Activated effector memory CD4-positive, alpha-beta T cell treated with Interleukin-2 at 50 U/mL for 16 hours (primary cell): ENCODE measurements around the gene DGKB.

Source experiments
- DNase-seq: peaks from one replicate; pipeline ENCODE4 v3.0.0-alpha.2; 2020

Gene DGKB

DNA sequence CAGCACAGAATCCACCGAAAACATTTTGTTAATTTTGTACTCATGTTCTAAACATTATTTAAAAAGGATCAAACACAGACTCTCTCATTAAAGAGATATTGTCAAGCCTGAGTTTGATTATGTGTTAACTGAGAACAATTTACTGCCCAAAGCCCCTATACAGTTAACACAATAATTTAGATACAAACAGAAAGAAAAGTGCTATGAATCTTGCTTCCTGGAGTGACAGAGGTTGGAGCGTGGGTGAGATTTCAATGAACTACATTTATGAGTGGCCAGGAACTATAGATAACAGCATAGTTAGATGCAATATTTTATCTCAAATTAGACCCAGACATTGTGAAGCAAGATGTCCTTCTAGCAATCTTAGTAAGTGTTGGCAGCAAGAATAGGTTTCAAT, 464.2 kb downstream of the DGKB start:
- DNase-seq, result no peak

- DNase-seq, result no peak
These were observed 465.7 kb downstream of the DGKB start for GRCh38 chr7:14436878-14437277.

GRCh38 chr7:14432924-14433323, 469.6 kb downstream of the DGKB start:
- no peak for DNase-seq

DNA sequence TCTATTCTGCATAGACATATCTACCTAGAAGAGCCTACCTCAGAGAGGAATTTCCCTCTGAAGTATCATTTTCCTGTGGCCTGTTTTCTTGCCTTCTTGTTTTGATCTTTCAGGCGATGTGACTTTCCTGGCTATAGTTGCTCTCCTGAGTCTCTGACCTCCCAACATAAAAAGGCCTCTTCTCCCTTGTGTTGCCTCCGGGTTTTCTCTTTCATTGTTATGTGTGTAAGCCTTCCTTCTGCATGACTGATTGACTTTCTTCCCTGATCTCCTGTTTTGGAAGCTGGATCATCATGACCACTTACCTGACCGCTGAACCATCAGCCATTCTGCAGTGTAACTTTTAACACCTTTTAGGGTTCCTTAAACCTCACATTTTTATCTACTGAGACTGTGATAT, 471.6 kb downstream of the DGKB start:
- no peak for DNase-seq

DNA sequence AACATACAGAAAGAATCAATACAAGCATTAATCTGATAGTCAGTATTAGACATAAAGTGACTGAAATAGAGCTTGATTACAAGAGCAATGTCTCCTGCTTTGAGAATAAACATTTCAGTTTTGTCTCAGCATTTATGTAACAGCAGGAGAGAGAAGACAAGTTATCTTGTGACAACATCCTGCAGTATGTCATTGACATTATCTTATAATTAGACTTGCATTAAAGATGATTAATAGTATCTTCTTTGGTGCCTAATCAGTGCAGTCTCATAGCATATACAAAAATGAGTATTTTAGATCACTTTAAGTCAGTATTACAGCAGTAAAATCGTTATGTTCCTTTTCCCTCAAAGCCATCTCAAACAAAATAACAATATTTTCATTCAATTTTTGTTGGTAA, 477.0 kb downstream of the DGKB start:
- no peak for DNase-seq

DNA sequence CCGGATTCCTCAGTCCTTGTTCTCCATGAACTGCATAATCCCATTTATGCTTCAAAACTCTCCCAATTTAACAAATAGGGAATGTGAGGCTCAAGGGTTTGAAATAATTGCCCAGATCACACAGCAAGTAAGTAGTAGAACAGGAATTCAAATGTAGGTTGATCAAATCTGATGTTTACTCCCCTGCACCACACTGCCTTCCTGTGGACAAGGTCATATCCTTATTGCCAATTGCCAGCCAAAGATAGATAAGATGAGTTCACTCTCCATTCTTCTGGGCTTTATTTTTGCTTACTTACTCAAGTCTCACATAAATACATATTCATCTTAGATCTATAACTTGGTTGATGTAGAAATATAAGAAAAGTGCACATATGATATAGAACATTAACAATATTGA, 477.9 kb downstream of the DGKB start:
- no peak for DNase-seq

DNA sequence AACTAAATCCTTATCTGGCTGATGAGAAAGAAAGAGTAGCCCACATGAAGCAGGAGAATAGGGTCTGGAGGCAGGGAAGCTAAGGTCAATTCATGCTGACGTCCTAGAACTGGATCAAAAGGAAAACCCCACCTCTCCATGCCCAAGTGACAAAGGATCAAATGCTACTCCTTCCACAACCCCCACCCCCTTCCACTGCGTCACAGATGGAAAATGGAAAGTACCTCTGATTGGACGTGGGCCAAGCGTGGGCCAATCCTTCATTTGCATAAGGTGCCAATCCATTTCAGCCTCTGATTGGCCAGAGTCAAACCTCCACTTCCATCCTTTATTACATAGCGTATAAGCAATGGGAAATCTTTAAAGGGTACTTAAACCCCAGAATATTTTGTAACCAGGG, 481.8 kb downstream of the DGKB start:
- no peak for DNase-seq

- no peak for DNase-seq
These were observed 483.0 kb downstream of the DGKB start for GRCh38 chr7:14419531-14419930.

DNA sequence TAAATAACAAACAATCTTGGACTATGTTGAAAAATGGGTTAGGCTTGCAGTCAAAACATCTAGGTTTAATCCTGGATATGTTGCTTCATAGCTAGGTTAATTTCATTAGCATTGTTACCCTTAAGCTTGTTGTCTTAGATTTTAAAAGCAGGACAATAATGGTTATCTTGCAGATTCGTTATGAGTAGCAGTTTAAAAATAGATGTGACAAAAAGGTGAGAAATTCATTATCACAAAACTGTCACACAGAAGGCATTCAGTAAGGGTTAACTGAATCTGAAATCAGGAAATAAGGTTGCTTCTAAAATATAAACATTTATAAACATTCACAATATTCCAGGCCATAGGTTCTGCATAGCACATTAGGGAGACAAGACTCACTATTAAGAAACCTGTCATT, 483.9 kb downstream of the DGKB start:
- no peak for DNase-seq

DNA sequence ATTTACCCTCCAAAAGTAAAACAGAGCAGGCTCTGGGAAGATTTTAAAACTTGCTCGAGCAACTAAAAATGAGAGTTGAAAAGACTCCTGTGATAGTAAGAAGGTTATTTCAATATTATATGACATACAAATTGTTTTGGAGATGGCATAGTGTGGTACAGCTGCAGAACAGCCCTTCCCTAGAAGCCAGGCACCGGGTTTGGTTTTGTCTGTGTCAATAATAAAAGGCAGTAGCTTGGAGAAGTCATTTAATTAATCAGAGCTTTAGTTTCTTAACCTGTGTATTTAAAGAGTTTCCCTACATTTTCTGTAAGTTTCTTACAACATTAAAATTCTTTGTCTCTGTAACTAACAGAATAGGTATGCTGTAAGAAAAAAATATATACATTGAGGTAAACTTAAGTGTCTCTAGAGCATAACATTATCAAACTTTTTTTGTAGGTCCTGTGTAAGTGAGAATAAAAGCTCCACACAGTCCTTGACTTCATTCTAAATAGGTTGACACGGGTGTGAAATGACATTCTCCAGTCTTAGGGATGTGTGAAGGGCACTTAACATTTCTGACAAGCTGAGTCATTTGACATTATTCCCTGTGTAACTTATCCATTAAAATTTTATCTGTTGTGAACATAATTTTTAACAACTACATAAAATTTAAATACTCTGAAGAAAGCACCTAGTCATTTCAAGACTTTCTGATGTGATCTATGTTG, 488.1 kb downstream of the DGKB start:
- DNase-seq, result no peak

DNA sequence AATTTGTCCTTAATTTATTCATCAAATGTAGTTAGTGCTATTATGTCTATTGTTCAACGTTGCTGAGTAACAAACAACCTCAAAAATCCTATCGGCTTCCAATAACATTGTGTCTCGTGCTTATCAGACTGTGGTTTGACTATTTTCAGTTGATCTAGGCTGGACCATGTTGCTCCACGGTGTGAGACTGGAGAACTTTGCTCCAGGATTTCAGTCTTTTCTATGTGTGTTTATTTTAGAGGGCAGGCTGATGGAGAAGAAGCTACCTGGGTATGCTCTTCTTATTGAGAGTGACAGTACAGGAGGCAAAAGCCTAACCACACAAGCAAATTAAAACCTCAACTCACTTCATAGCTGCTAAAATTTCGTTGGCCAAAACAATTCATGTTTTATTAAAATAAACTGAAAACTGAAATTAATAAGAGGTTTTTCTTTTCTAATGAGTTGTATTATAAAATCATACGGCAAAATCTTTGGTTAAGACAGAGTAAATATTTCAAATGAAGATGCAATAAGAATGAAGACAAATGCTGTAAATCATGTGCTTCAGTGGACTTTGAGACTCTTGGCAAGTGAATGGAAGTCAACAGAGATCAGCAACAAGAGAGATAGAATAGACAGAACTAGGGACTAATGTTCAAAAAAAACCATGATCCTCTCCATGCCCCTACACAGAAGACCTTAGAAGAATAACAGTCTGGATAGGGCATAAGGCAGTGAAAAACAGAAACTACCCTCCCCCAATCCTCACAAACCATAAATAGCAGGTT, 495.1 kb downstream of the DGKB start:
- no peak for DNase-seq

- no peak for DNase-seq
These were observed 499.0 kb downstream of the DGKB start for GRCh38 chr7:14403587-14403986.

- DNase-seq, result no peak
These were observed 502.3 kb downstream of the DGKB start for GRCh38 chr7:14400271-14400670.

DNA sequence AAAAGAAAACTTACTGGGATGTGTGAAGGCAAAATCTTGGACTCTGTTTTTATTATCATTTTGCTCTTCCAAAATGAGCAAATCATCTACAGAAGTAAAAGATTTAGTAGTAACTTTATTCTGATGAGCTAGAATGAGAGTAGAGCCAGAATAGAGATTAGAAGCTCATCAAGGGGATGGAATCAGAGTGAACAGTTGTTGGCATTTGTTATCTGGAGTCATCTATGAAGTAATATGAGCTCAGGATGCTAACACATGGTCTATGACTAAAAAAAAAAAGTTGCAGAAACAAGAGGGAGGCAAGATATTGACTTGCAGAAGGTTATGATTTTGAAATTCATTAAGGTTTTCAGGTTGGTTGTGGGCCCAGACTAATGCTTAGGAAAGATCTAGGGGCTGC, 504.0 kb downstream of the DGKB start:
- DNase-seq, result no peak

DNA sequence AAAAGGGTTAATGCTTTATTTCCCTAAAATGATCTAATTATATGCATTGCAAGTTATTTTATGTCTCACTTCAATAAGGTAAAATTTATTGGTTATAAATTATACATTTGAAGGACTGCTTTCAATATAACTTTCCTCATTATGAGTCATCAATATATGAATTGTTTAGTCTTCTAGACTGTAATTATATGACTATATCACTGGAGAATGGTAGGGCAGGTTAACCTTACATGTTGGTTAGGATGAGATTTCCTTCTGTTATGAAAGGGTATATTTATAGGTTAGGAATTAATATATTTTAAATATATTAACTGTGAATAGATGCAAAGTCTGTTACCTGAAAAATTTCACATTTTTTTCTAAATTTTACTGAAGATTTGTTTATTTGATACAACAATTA, 506.7 kb downstream of the DGKB start:
- no peak for DNase-seq

DNA sequence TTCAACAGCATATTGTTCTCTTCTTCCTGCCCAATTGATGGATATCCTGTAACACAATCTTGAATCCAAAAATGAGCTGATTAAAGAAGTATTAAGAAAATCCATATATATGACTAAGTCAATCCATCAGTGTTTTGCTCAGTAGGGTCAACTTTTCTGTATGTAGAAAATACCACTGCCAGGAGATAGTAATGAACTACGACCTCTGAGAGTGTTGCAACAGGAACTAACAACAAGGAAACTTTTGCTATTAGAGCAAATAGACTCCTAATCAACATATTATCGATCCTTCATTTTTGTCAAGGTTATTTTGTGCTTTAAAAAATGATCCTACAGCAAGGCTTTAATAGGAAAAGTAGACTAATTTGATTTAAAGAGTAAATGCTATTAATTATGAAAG, 507.8 kb downstream of the DGKB start:
- DNase-seq, result no peak

DNA sequence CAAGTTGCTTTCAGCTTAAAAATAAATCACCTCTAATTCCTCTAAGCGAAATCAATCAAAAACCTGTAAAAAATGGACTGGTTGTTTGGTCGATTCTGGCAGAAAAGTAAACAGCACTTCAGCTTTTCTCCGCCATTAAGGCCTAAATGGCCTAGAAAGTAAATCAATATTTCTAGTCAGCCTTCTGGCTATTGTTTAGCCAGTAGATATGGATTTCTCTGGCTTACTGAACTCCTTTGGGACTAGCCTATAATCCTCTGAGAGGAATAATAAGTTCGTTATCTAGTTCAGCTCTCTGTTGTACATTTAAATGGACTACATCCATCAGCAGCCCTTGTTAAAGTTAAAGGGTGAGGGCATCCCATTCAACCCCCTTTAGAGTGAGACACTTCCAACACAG, 513.0 kb downstream of the DGKB start:
- no peak for DNase-seq

GRCh38 chr7:14389181-14389591, 513.4 kb downstream of the DGKB start:
- DNase-seq, result no peak

DNA sequence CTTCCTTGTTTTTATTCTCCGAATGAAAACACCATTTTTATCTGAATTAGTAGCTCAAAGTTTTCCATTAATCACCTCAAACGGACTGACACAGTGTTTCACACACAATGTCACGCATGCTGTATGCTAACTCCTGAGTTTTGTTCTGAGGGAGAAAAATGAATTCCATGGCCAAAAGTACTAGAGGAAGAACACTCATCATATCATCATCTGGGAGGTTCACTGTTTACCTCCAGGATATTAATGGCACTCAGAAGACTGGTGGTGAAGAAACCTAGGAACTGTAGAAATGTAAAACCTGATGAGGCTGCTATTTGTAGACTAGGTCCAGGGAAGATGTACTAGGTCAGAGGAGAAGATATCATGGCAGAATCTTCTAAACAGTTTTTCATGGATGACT, 517.5 kb downstream of the DGKB start:
- DNase-seq, result no peak

DNA sequence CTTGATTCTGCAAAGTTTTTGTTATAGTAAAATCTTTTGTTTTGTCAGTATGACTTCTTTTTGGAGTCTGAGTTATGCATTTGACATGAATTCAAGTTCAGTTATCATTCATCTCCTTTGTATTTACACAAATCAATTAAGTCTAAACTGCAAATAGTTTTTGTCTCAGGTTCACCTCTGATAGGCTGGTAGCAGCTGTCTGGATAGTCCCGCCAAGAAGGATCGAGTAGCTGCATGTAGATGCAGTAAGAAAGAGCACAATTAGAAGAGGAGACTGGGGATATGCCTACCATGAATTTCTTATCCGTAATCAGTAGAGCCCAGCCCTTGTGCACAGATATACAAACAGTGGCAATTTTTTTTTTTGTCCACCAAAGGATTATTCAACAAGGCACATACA, 520.6 kb downstream of the DGKB start:
- no peak for DNase-seq

DNA sequence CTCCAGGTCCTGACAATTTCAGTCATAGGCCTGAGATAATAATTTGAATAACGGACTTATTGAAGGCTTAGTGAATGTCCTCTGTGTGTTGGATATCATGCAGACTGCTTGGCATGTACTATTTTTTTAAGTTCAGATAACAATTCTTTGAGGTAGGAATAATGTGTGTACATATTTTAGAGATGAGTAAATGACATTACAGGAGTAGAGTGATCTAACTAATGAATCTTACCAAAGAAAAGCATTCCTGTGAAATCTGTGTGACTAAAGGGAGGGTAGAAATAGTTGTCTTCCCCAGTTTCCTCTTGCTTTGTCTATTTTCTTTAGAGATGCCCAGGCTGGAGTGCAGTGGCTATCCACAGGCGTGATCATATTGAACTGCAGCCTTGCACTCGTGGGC, 521.2 kb downstream of the DGKB start:
- DNase-seq, result no peak

DNA sequence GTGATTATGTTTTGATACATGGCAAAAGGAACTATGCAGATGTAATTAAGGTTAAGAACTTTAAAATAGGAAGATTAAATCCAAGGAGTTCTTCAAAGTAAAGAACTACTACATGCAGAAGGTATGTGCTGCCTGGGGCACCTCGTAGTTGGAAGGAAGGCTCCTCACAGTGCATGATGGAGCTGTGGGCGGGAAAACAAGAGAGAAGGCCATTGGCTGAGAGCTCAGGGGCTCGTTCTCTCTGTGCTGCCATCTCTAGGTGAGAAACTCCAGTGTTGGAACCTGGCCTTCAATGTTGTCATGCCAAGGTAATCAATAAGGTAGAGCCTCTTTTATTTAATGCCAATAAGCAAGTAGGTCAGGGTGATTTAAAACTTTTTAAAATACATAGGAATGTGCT, 521.7 kb downstream of the DGKB start:
- no peak for DNase-seq

DNA sequence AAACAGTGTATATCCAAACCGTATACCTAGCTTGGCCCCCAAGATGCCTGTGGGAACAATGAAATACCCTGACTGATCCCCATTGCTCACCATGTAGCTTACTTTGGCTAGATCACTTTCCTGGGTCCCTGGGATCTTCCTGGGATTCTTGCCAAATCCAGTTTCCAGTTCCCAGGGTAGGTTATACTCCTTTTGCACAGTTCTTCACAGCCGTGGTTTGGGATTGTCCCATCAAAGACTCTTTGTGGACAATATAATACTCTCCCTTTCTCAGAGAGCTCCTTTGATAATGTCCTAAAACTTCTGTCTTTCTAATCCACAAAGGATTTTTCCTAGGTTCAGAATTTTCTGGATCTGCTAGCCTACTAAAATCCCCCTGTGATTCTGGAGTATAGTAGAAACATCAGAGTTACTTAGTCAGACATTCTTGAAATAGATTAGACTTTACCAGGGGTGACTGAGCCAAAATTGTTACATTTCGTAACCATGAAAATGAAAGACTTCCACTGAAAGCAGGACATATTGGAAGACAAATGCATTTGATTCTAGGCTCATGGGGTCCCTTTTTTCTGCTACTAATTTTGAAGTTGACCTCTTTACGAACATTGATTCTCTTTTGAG, 524.8 kb downstream of the DGKB start:
- DNase-seq, result no peak

DNA sequence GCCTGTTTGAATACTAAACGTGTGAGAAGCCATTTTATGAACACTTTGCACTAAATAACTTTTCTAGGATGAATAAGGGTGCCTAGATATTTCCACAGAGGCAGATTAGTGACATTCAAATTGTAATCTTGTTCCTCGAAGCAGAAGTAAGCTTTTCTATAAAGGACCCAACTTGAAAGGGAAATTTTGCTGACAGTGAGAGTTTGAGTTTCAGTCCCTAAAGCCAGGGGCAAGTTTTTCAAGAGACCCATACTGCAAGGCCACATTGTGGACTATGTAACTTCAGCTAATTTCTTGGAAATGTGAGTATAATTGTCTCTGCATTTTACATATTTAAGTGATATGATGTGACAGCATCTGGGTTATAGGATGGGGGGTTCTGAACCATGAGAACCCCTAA, 525.8 kb downstream of the DGKB start:
- no peak for DNase-seq
